GM12878 (cell line): ENCODE results near the gene RNASEL. TPM values are rescaled to one million over a fixed set of nuclear protein-coding genes. Genes with fewer than 3 reads are reported as not detected.

Experiments used
- BMI1 ChIP-seq: fragments of 450-650 bp; IDR thresholded peaks from 2 replicates; pipeline ENCODE4 v1.6.1; 2016; ENCODE audit warnings: mild to moderate bottlenecking, moderate library complexity, borderline replicate concordance
- CBX5 ChIP-seq: sonication (generic); IDR thresholded peaks from 2 replicates; pipeline ENCODE4 v1.6.1; 2016; ENCODE audit warnings: low read depth, moderate library complexity, mild to moderate bottlenecking, inconsistent platforms
- CREB1 ChIP-seq: IDR thresholded peaks from 2 replicates; pipeline ENCODE4 v1.6.1; 2012; ENCODE audit warnings: low read depth, mild to moderate bottlenecking, inconsistent platforms
- HCFC1 ChIP-seq: fragments of 150-350 bp; IDR thresholded peaks from 2 replicates; pipeline ENCODE4 v1.6.1; 2014; ENCODE audit warnings: low read length
- IKZF2 ChIP-seq, 2 experiments: fragments of 450-650 bp; IDR thresholded peaks; 2 replicates each; pipeline ENCODE4 v1.6.1; 2017; ENCODE audit warnings: mild to moderate bottlenecking in 2 of 2, moderate library complexity in 2 of 2
- JUNB ChIP-seq: IDR thresholded peaks from 2 replicates; pipeline ENCODE4 v1.6.1; 2016; ENCODE audit warnings: antibody characterized with exemption, mild to moderate bottlenecking
- LARP7 ChIP-seq: fragments of 450-650 bp; IDR thresholded peaks from 2 replicates; pipeline ENCODE4 v1.6.1; 2017; ENCODE audit warnings: mild to moderate bottlenecking
- MXI1 ChIP-seq: fragments of 150-350 bp; IDR thresholded peaks from 2 replicates; pipeline ENCODE4 v1.6.1; 2011; ENCODE audit warnings: low read depth, mild to moderate bottlenecking, inconsistent platforms, low read length, improper control_type of control experiment
- NBN ChIP-seq: fragments of 450-650 bp; IDR thresholded peaks from 2 replicates; pipeline ENCODE4 v1.6.1; 2016
- NFIC ChIP-seq: IDR thresholded peaks from 2 replicates; pipeline ENCODE4 v1.6.1; 2012; ENCODE audit warnings: low read depth, mild to moderate bottlenecking, inconsistent platforms, low read length, moderate library complexity
- NFXL1 ChIP-seq: fragments of 450-650 bp; IDR thresholded peaks from 2 replicates; pipeline ENCODE4 v1.6.1; 2017; ENCODE audit warnings: antibody characterized with exemption, mild to moderate bottlenecking, borderline replicate concordance
- POLR2A ChIP-seq: IDR thresholded peaks from 2 replicates; pipeline ENCODE4 v1.6.1; 2011; ENCODE audit warnings: low read depth, mild to moderate bottlenecking, low read length
- RAD51 ChIP-seq: fragments of 450-650 bp; IDR thresholded peaks from 2 replicates; pipeline ENCODE4 v1.6.1; 2016; ENCODE audit warnings: moderate library complexity, mild to moderate bottlenecking, inconsistent platforms
- SIN3A ChIP-seq: IDR thresholded peaks from 2 replicates; pipeline ENCODE4 v1.6.1; 2012; ENCODE audit warnings: low read depth, low read length, improper control_type of control experiment
- SIX5 ChIP-seq: IDR thresholded peaks from 2 replicates; pipeline ENCODE4 v1.6.1; 2011; ENCODE audit warnings: mild to moderate bottlenecking, low read depth, low read length, moderate library complexity; ENCODE audit not compliant: severe bottlenecking
- SMAD5 ChIP-seq: IDR thresholded peaks from 2 replicates; pipeline ENCODE4 v1.6.1; 2016; ENCODE audit warnings: antibody characterized with exemption, low read depth
- SMARCA5 ChIP-seq: fragments of 450-650 bp; IDR thresholded peaks from 2 replicates; pipeline ENCODE4 v1.6.1; 2017; ENCODE audit warnings: mild to moderate bottlenecking
- SP1 ChIP-seq: IDR thresholded peaks from one replicate; pipeline ENCODE4 v1.6.1; 2011; ENCODE audit warnings: low read depth, low read length
- SRF ChIP-seq, 2 experiments: IDR thresholded peaks; 2 replicates each; pipeline ENCODE4 v1.6.1; 2011; ENCODE audit warnings: low read depth in 2 of 2, low read length in 2 of 2, mild to moderate bottlenecking in 1 of 2, moderate library complexity in 1 of 2
- SUZ12 ChIP-seq: fragments of 200-600 bp; sonication (generic); IDR thresholded peaks from one replicate; pipeline ENCODE4 v1.6.1; 2018; ENCODE audit warnings: antibody characterized with exemption, mild to moderate bottlenecking; ENCODE audit not compliant: unreplicated experiment
- ZNF384 ChIP-seq: IDR thresholded peaks from 2 replicates; pipeline ENCODE4 v1.6.1; 2012; ENCODE audit warnings: low read depth, mild to moderate bottlenecking, low read length, improper control_type of control experiment, borderline replicate concordance
- polyA plus RNA-seq, 11 experiments: library from polyadenylated mRNA; depleted of rRNA in 4 of 11; unstranded in 6 of 11; stranded (reverse) in 5 of 11; fragments of >200 nt; fragmentation: Nextera tagmentation in 4 of 11; fragmentation: Illumina TruSeq in 1 of 11; extraction: Ambion mirVana in 4 of 11; extraction: Trizol in 1 of 11; gene quantifications; 1 replicate in 1 of 11; 2 replicates in 10 of 11; pipeline versions ENCODE4 v1.2.1 to v1.2.3, GENCODE V29; 2011 to 2016; ENCODE audit warnings: inconsistent platforms in 2 of 11, missing spikeins in 2 of 11, low read depth in 1 of 11
- total RNA-seq, 4 experiments: library from RNA; depleted of rRNA in 3 of 4; stranded (reverse); fragments of >200 nt in 3 of 4; fragmentation: Illumina TruSeq in 1 of 4; extraction: Trizol in 1 of 4; gene quantifications; 2 replicates each; pipeline versions ENCODE4 v1.2.1 to v1.2.3, GENCODE V29; 2013 to 2021
- TF ChIP-seq, protein P1 (sequence below): IDR thresholded peaks from 2 replicates; pipeline ENCODE4 v1.6.1; 2012; ENCODE audit warnings: mild to moderate bottlenecking, low read depth, low read length
- TF ChIP-seq, protein P2 (sequence below): fragments of 450-650 bp; IDR thresholded peaks from 2 replicates; pipeline ENCODE4 v1.6.1; 2016; ENCODE audit warnings: mild to moderate bottlenecking, moderate library complexity, borderline replicate concordance
- TF ChIP-seq, protein P3 (sequence below): IDR thresholded peaks from 2 replicates; pipeline ENCODE4 v1.6.1; 2012; ENCODE audit warnings: low read depth, low read length, improper control_type of control experiment

RNASEL gene
- total and polyA plus RNA-seq, 10 of the 15 experiments (the other 5 are each of a cell fraction or from before 2014, with no cell fraction given), result 3.0 to 10.8 (median 5.0) TPM

- TF ChIP-seq, protein P1, sequence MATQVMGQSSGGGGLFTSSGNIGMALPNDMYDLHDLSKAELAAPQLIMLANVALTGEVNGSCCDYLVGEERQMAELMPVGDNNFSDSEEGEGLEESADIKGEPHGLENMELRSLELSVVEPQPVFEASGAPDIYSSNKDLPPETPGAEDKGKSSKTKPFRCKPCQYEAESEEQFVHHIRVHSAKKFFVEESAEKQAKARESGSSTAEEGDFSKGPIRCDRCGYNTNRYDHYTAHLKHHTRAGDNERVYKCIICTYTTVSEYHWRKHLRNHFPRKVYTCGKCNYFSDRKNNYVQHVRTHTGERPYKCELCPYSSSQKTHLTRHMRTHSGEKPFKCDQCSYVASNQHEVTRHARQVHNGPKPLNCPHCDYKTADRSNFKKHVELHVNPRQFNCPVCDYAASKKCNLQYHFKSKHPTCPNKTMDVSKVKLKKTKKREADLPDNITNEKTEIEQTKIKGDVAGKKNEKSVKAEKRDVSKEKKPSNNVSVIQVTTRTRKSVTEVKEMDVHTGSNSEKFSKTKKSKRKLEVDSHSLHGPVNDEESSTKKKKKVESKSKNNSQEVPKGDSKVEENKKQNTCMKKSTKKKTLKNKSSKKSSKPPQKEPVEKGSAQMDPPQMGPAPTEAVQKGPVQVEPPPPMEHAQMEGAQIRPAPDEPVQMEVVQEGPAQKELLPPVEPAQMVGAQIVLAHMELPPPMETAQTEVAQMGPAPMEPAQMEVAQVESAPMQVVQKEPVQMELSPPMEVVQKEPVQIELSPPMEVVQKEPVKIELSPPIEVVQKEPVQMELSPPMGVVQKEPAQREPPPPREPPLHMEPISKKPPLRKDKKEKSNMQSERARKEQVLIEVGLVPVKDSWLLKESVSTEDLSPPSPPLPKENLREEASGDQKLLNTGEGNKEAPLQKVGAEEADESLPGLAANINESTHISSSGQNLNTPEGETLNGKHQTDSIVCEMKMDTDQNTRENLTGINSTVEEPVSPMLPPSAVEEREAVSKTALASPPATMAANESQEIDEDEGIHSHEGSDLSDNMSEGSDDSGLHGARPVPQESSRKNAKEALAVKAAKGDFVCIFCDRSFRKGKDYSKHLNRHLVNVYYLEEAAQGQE, result no peak; the same call in 1 of the 2 replicates
- TF ChIP-seq SMARCA5 (no peak; the same call in 1 of the 2 replicates), NFIC (no peak), CBX5 (no peak), SIN3A (no peak), MXI1 (peak; percentile 31; the same call in 1 of the 2 replicates), IKZF2 (IDR thresholded peaks at IDR 0.05) (peak; percentile 98 to 99), RAD51 (no peak), POLR2A (no peak), SMAD5 (no peak), BMI1 (peak; percentile 74), SIX5 (no peak), SRF (IDR thresholded peaks at IDR 0.05; ENCODE audit: low read depth in 2 of 2, low read length in 2 of 2) (no peak), NFXL1 (no peak), SP1 (peak; percentile 84), JUNB (no peak; the same call in 1 of the 2 replicates), NBN (peak; percentile 94), LARP7 (no peak), CREB1 (no peak), ZNF384 (no peak), SUZ12 (no peak), HCFC1 (no peak)
- TF ChIP-seq, protein P2, sequence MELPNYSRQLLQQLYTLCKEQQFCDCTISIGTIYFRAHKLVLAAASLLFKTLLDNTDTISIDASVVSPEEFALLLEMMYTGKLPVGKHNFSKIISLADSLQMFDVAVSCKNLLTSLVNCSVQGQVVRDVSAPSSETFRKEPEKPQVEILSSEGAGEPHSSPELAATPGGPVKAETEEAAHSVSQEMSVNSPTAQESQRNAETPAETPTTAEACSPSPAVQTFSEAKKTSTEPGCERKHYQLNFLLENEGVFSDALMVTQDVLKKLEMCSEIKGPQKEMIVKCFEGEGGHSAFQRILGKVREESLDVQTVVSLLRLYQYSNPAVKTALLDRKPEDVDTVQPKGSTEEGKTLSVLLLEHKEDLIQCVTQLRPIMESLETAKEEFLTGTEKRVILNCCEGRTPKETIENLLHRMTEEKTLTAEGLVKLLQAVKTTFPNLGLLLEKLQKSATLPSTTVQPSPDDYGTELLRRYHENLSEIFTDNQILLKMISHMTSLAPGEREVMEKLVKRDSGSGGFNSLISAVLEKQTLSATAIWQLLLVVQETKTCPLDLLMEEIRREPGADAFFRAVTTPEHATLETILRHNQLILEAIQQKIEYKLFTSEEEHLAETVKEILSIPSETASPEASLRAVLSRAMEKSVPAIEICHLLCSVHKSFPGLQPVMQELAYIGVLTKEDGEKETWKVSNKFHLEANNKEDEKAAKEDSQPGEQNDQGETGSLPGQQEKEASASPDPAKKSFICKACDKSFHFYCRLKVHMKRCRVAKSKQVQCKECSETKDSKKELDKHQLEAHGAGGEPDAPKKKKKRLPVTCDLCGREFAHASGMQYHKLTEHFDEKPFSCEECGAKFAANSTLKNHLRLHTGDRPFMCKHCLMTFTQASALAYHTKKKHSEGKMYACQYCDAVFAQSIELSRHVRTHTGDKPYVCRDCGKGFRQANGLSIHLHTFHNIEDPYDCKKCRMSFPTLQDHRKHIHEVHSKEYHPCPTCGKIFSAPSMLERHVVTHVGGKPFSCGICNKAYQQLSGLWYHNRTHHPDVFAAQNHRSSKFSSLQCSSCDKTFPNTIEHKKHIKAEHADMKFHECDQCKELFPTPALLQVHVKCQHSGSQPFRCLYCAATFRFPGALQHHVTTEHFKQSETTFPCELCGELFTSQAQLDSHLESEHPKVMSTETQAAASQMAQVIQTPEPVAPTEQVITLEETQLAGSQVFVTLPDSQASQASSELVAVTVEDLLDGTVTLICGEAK, result no peak
- TF ChIP-seq, protein P3, sequence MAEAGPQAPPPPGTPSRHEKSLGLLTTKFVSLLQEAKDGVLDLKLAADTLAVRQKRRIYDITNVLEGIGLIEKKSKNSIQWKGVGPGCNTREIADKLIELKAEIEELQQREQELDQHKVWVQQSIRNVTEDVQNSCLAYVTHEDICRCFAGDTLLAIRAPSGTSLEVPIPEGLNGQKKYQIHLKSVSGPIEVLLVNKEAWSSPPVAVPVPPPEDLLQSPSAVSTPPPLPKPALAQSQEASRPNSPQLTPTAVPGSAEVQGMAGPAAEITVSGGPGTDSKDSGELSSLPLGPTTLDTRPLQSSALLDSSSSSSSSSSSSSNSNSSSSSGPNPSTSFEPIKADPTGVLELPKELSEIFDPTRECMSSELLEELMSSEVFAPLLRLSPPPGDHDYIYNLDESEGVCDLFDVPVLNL, result no peak
Measured at GRCh38 chr1:182616130-182617013, 27.3 kb upstream of the RNASEL start (continued).
